Loucy (cell line): ENCODE results near the gene SH3PXD2A.

Source experiments
- H2AFZ ChIP-seq: fragments of 200-600 bp; sonication (generic); 2 replicates; pipeline ENCODE4 v1.6.0; 2016; ENCODE audit warnings: antibody characterized with exemption, mild to moderate bottlenecking, low read length, moderate library complexity
- H3F3A ChIP-seq: fragments of 200-600 bp; 2 replicates; pipeline ENCODE4 v1.6.0; 2016; ENCODE audit warnings: antibody characterized with exemption, low read depth, mild to moderate bottlenecking
- H3K27me3 ChIP-seq: fragments of 200-600 bp; sonication (generic); 2 replicates; pipeline ENCODE4 v1.6.1; 2014; ENCODE audit warnings: low read length, mild to moderate bottlenecking; ENCODE audit not compliant: insufficient read depth, poor library complexity, severe bottlenecking
- H3K36me3 ChIP-seq: fragments of 200-600 bp; sonication (generic); 2 replicates; pipeline ENCODE4 v1.6.1; 2016; ENCODE audit warnings: low read length; ENCODE audit not compliant: insufficient read depth
- H3K4me1 ChIP-seq: fragments of 200-600 bp; sonication (generic); 2 replicates; pipeline ENCODE4 v1.5.1; 2014; ENCODE audit warnings: low read length, mild to moderate bottlenecking; ENCODE audit not compliant: insufficient read depth, poor library complexity, severe bottlenecking
- H3K4me2 ChIP-seq: fragments of 200-600 bp; sonication (generic); 2 replicates; pipeline ENCODE4 v1.6.0; 2014; ENCODE audit warnings: antibody characterized with exemption, low read length, low read depth, mild to moderate bottlenecking; ENCODE audit not compliant: poor library complexity, severe bottlenecking
- H3K4me3 ChIP-seq: fragments of 200-600 bp; sonication (generic); 2 replicates; pipeline ENCODE4 v1.5.1; 2014; ENCODE audit warnings: low read length, mild to moderate bottlenecking, mixed read lengths; ENCODE audit not compliant: poor library complexity, severe bottlenecking
- H3K79me2 ChIP-seq: fragments of 200-600 bp; sonication (generic); 2 replicates; pipeline ENCODE4 v1.6.1; 2014; ENCODE audit warnings: low read length; ENCODE audit not compliant: insufficient read depth
- H3K9ac ChIP-seq: fragments of 200-600 bp; sonication (generic); 2 replicates; pipeline ENCODE4 v1.6.0; 2014; ENCODE audit warnings: mild to moderate bottlenecking, low read depth, low read length, moderate library complexity; ENCODE audit not compliant: poor library complexity, severe bottlenecking
- H3K9me2 ChIP-seq: fragments of 200-600 bp; sonication (generic); replicated peaks from 2 replicates; pipeline ENCODE4 v1.6.1; 2016; ENCODE audit warnings: low read depth, low read length, mixed read lengths
- H3K9me3 ChIP-seq: fragments of 200-600 bp; sonication (generic); 2 replicates; pipeline ENCODE4 v1.6.1; 2014; ENCODE audit warnings: mild to moderate bottlenecking, antibody characterized with exemption, low read length, low read depth; ENCODE audit not compliant: insufficient read depth
- H4K20me1 ChIP-seq: fragments of 200-600 bp; sonication (generic); 2 replicates; pipeline ENCODE4 v1.6.0; 2014; ENCODE audit warnings: antibody characterized with exemption, low read length, mild to moderate bottlenecking; ENCODE audit not compliant: insufficient read depth, poor library complexity, severe bottlenecking
- CTCF ChIP-seq: fragments of 200-600 bp; sonication (generic); conservative IDR thresholded peaks from 2 replicates; pipeline ENCODE4 v1.5.1; 2014; ENCODE audit warnings: mild to moderate bottlenecking, antibody characterized with exemption, low read length
- EZH2phosphoT487 ChIP-seq: fragments of 200-600 bp; IDR thresholded peaks from 2 replicates; pipeline ENCODE4 v1.6.1; 2018; ENCODE audit warnings: antibody characterized with exemption, mild to moderate bottlenecking, moderate library complexity, borderline replicate concordance

Gene SH3PXD2A

GRCh38 chr10:103553743-103554487 lies 301.5 kb downstream of the SH3PXD2A start:
- Histone ChIP-seq H3K79me2 (no peaks in the 10 kb centered on the region), H3K4me3 (no peak overlapping the region), H4K20me1 (no peaks in the 10 kb centered on the region), H3K4me1 (no peaks in the 10 kb centered on the region), H3K4me2 (no peak overlapping the region), H3K9me2 (no peaks in the 10 kb centered on the region), H3F3A (no peaks in the 10 kb centered on the region), H3K36me3 (no peaks in the 10 kb centered on the region), H2AFZ (no peak overlapping the region), H3K9me3 (no peaks in the 10 kb centered on the region), H3K27me3 (no peaks in the 10 kb centered on the region), H3K9ac (no peak overlapping the region)
- TF ChIP-seq EZH2phosphoT487 = no peak
- TF ChIP-seq CTCF = no peak

GRCh38 chr10:103552856-103553742 lies 302.3 kb downstream of the SH3PXD2A start:
- H3K27me3 ChIP-seq = no peaks in the 10 kb centered on the region
- no peak overlapping the region for H3K4me2 ChIP-seq
- H4K20me1 ChIP-seq = no peaks in the 10 kb centered on the region
- no peaks in the 10 kb centered on the region for H3K9me2 ChIP-seq
- no peak overlapping the region for H2AFZ ChIP-seq
- no peaks in the 10 kb centered on the region for H3K36me3 ChIP-seq
- no peaks in the 10 kb centered on the region for H3F3A ChIP-seq
- no peak overlapping the region for H3K9ac ChIP-seq
- H3K4me1 ChIP-seq = no peaks in the 10 kb centered on the region
- H3K9me3 ChIP-seq = no peaks in the 10 kb centered on the region
- H3K4me3 ChIP-seq = no peak overlapping the region
- H3K79me2 ChIP-seq = no peaks in the 10 kb centered on the region
- TF ChIP-seq CTCF (no peak), EZH2phosphoT487 (no peak)

- Histone ChIP-seq H3F3A (no peaks in the 10 kb centered on the region), H3K9ac (no peak overlapping the region), H3K36me3 (no peaks in the 10 kb centered on the region), H3K9me2 (no peaks in the 10 kb centered on the region), H3K4me3 (no peak overlapping the region), H3K4me2 (no peak overlapping the region), H4K20me1 (no peaks in the 10 kb centered on the region), H2AFZ (no peak overlapping the region), H3K27me3 (no peaks in the 10 kb centered on the region), H3K79me2 (no peaks in the 10 kb centered on the region), H3K4me1 (no peaks in the 10 kb centered on the region), H3K9me3 (no peaks in the 10 kb centered on the region)
- TF ChIP-seq EZH2phosphoT487 (no peak), CTCF (no peak)
Observed at GRCh38 chr10:103551619-103552602, 303.5 kb downstream of the SH3PXD2A start.
